ENCODE data around the gene PRKG1. TPM values are rescaled to one million over a fixed set of nuclear protein-coding genes. Genes with fewer than 3 reads are reported as not detected.

The PRKG1 gene
- total and polyA plus RNA-seq, 2 of the 4 experiments (the other 2 are of a cell fraction), result 3.5 to 18.3 TPM

GRCh38 chr10:51108406-51108805, 34.1 kb downstream of the PRKG1 start:
- no peaks in the 10 kb centered on the region for H3K9me3 ChIP-seq (ENCODE audit: control insufficient read depth, insufficient read depth, low read length)
- H4K8ac ChIP-seq (ENCODE audit: low read depth in 2 of 2, low read length in 2 of 2), result peak overlapping the region; percentile 51 to 72; a peak in 2 of 4 replicates
- peak overlapping the region; percentile 52; the same call in 1 of the 2 replicates for H4K5ac ChIP-seq (ENCODE audit: low read depth, low read length)
- H3K23ac ChIP-seq (ENCODE audit: low read depth, low read length), result peak overlapping the region; percentile 53; the same call in 1 of the 2 replicates
- ChIA-PET CTCF (interaction anchor here (0.7 kb wide), 1 partner anchor 280 kb away, joined by 3 read pairs; no protein-coding TSS in a partner anchor), POLR2A (ENCODE audit: unreplicated experiment) (no interaction called here)
- TF ChIP-seq MAZ (IDR thresholded peaks at IDR 0.05; ENCODE audit: borderline replicate concordance, low read depth, low read length) (no peak), CTCF (conservative IDR thresholded peaks at IDR 0.05; ENCODE audit: low read depth, low read length) (no peak), CEBPB (IDR thresholded peaks at IDR 0.05; ENCODE audit: low read depth, low read length) (no peak), CHD1 (IDR thresholded peaks at IDR 0.05; ENCODE audit: low read depth, low read length) (no peak), BHLHE40 (IDR thresholded peaks at IDR 0.05; ENCODE audit: low read depth, low read length) (no peak), USF2 (IDR thresholded peaks at IDR 0.05; ENCODE audit: low read depth, low read length) (no peak), FOS (IDR thresholded peaks at IDR 0.05; ENCODE audit: low read depth, low read length) (no peak), RCOR1 (IDR thresholded peaks at IDR 0.05; ENCODE audit: insufficient replicate concordance, low read length) (no peak), ELK1 (IDR thresholded peaks at IDR 0.05; ENCODE audit: borderline replicate concordance, low read depth, low read length) (no peak), NFE2L2 (IDR thresholded peaks at IDR 0.05; ENCODE audit: low read depth, low read length) (no peak), MXI1 (IDR thresholded peaks at IDR 0.05; ENCODE audit: borderline replicate concordance, low read depth, low read length) (no peak), MAFK (IDR thresholded peaks at IDR 0.05; ENCODE audit: low read depth, low read length) (no peak), POLR2A (IDR thresholded peaks at IDR 0.05; ENCODE audit: low read depth, low read length) (no peak), SMC3 (IDR thresholded peaks at IDR 0.05; ENCODE audit: low read depth, low read length) (no peak), RAD21 (IDR thresholded peaks at IDR 0.05; ENCODE audit: low read length) (no peak)
- peak overlapping the region; percentile 37; the same call in 1 of the 2 replicates for H3K4ac ChIP-seq (ENCODE audit: low read depth, low read length)
- no peak overlapping the region for H2AFZ ChIP-seq (replicated peaks; ENCODE audit: low read length, poor library complexity)
- H4K91ac ChIP-seq (ENCODE audit: insufficient read depth, low read depth, low read length), result peak overlapping the region; percentile 62; the same call in 1 of the 2 replicates
- in situ Hi-C loops (cut with MboI; ENCODE audit: low sequenced_read_pairs), result no loop called here
- H3K4me3 ChIP-seq (ENCODE audit: insufficient read depth, low read depth, low read length), result no peak overlapping the region
- WGBS, 2 experiments (ENCODE audit: extremely low coverage in 2 of 2, insufficient read length in 1 of 2), result no CpG with 5 or more reads among the region's 1 CpG
- no peak for DNase-seq
- peaks cover 17% of the 10 kb centered on the region; the same call in 1 of the 2 replicates for H3K4me1 ChIP-seq (ENCODE audit: control insufficient read depth, insufficient read depth, low read length)
- peak overlapping the region; percentile 27; the same call in 1 of the 2 replicates for H3K4me2 ChIP-seq (ENCODE audit: low read depth, low read length)
- H3K18ac ChIP-seq (ENCODE audit: low read depth, low read length), result peak overlapping the region; percentile 85; the same call in 1 of the 2 replicates
- no peaks in the 10 kb centered on the region for H3K27me3 ChIP-seq (ENCODE audit: control insufficient read depth, insufficient read depth, low read length)
- H3K9ac ChIP-seq (ENCODE audit: low read depth, low read length), result no peak overlapping the region
- H2BK20ac ChIP-seq (ENCODE audit: low read depth, low read length), result peak overlapping the region; percentile 69
- peaks cover 25 to 54% of the 10 kb centered on the region in 2 experiments for H3K79me1 ChIP-seq (ENCODE audit: low read depth in 1 of 2, low read length in 2 of 2)
- BruUV-seq (replicated peaks), result no TSS peak
- peak overlapping the region; percentile 78 for H2BK120ac ChIP-seq (ENCODE audit: low read depth, low read length)
- H2AK5ac ChIP-seq (ENCODE audit: low read depth, low read length), result peak overlapping the region; percentile 84
- no peak overlapping the region for H3K27ac ChIP-seq (ENCODE audit: insufficient read depth, low read length)
- H3K14ac ChIP-seq (replicated peaks; ENCODE audit: low read depth, low read length), result peak overlapping the region; percentile 81
- H2BK15ac ChIP-seq (ENCODE audit: low read depth, low read length), result peak overlapping the region; percentile 94; the same call in 2 of the 3 replicates
- dilution Hi-C loops (cut with HindIII; ENCODE audit: low sequenced_read_pairs, unreplicated experiment), result no loop called here
- no peak for ATAC-seq (ENCODE audit: low read depth)
- H3K9me1 ChIP-seq (ENCODE audit: insufficient read depth, low read length), result peaks cover 4% of the 10 kb centered on the region
- H4K20me1 ChIP-seq (ENCODE audit: insufficient read depth, low read length), result no peaks in the 10 kb centered on the region
- H3K36me3 ChIP-seq (ENCODE audit: control insufficient read depth, insufficient read depth, low read length), result no peaks in the 10 kb centered on the region
- no peak overlapping the region for H3K56ac ChIP-seq (ENCODE audit: extremely low read depth, insufficient read depth, low read length)
- no peak overlapping the region for H2AK9ac ChIP-seq (replicated peaks; ENCODE audit: low read depth, low read length, poor library complexity)
- intact Hi-C loops (cut with micrococcal nuclease), result no loop called here
- peak overlapping the region; percentile 43 for H2BK5ac ChIP-seq (ENCODE audit: low read depth, low read length, poor library complexity, severe bottlenecking)
